ENCODE data around the gene BCO1. TPM values are rescaled to one million over a fixed set of nuclear protein-coding genes. Genes with fewer than 3 reads are reported as not detected.

BCO1 gene
- total and polyA plus RNA-seq, 3 experiments from 2014 or later = not detected

- Histone ChIP-seq H3K27ac (ENCODE audit: low read depth, low read length) (no peak overlapping the region), H3K4me3 (ENCODE audit: low read length) (no peak overlapping the region), H3K4me1 (ENCODE audit: insufficient read depth, low read length) (no peaks in the 10 kb centered on the region), H3K9me3 (ENCODE audit: low read length) (no peaks in the 10 kb centered on the region), H3K36me3 (ENCODE audit: insufficient read depth, low read length) (no peaks in the 10 kb centered on the region), H3K27me3 (ENCODE audit: insufficient read depth, low read length, poor library complexity, severe bottlenecking) (no peaks in the 10 kb centered on the region)
- Mint-ChIP-seq H3K36me3 (no peaks in the 10 kb centered on the region), H3K4me3 (no peak overlapping the region), H3K27me3 (peaks cover 4% of the 10 kb centered on the region in 2 donors), H3K4me1 (peaks cover 0 to 4% (median 0%) of the 10 kb centered on the region in 3 donors), H3K27ac (no peak overlapping the region), H3K9me3 (no peaks in the 10 kb centered on the region)
- POLR2A ChIA-PET = no interaction called here
- CTCF ChIA-PET = interaction anchor here (0.7 to 1.9 kb wide), 8 partner anchors 13 to 478 kb away, joined by 3 to 5 read pairs (median 3); no protein-coding TSS in a partner anchor
- DNase-seq = peak in 2 of 5 donors; percentile 2 to 6
Observed at GRCh38 chr16:81261049-81261648, 22.7 kb downstream of the BCO1 start.

DNA sequence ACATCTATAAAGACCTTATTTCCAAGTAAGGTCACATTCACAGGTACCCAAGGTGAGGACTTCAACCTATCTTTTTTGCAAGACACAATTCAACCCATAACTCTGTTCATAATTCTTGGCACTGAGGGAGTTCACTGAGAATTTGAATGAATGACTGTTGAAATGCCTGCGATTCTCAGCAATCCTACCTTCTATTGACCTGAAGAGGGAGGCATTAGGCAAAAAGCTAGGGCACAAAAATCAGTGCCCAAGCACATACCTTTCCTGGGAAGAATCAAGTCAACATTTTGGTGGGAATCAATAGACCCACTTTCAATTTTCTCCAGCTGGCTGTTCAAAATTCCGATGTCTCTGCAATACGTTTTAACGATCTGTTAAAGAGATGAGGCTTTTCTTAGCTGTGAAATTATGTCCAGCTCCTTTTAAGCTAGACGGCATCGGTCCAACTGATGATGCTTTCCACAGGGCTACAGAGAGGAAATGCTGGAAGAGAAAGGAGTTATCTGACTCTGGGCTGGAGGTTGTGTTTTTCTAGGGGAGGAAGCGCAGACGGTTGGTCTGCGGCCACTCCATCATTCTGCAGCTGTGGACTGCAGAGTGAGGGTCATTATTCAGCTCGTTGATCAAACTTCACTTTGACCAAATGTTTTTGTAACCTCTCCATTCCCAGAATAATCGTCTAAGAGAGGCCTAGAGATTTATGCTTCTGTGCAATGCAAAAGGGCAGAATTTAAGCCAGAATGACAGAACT lies 25.2 kb downstream of the BCO1 start:
- Histone ChIP-seq H3K27me3 (ENCODE audit: insufficient read depth, low read length, poor library complexity, severe bottlenecking) (no peaks in the 10 kb centered on the region), H3K36me3 (ENCODE audit: insufficient read depth, low read length) (no peaks in the 10 kb centered on the region), H3K9me3 (ENCODE audit: low read length) (no peaks in the 10 kb centered on the region), H3K4me1 (ENCODE audit: insufficient read depth, low read length) (no peaks in the 10 kb centered on the region), H3K4me3 (ENCODE audit: low read length) (no peak overlapping the region), H3K27ac (ENCODE audit: low read depth, low read length) (no peak overlapping the region)
- POLR2A ChIA-PET = no interaction called here
- H3K27ac Mint-ChIP-seq = no peak overlapping the region
- no peaks in the 10 kb centered on the region for H3K9me3 Mint-ChIP-seq
- no peaks in the 10 kb centered on the region for H3K36me3 Mint-ChIP-seq
- H3K27me3 Mint-ChIP-seq = peaks cover 7 to 11% of the 10 kb centered on the region in 2 donors
- no peak overlapping the region for H3K4me3 Mint-ChIP-seq
- peaks cover 0 to 8% (median 0%) of the 10 kb centered on the region in 3 donors for H3K4me1 Mint-ChIP-seq
- DNase-seq = no peak
- CTCF ChIA-PET = no interaction called here

GRCh38 chr16:81264386-81264785 lies 25.9 kb downstream of the BCO1 start:
- H3K4me3 Mint-ChIP-seq = no peak overlapping the region
- no peak overlapping the region for H3K4me3 ChIP-seq (ENCODE audit: low read length)
- ChIA-PET CTCF (no interaction called here), POLR2A (no interaction called here)
- H3K36me3 Mint-ChIP-seq = no peaks in the 10 kb centered on the region
- no peaks in the 10 kb centered on the region for H3K9me3 Mint-ChIP-seq
- H3K27me3 Mint-ChIP-seq = peaks cover 7 to 12% of the 10 kb centered on the region in 2 donors
- H3K27ac Mint-ChIP-seq = no peak overlapping the region
- peaks cover 0 to 8% (median 0%) of the 10 kb centered on the region in 3 donors for H3K4me1 Mint-ChIP-seq
- DNase-seq = no peak
- no peaks in the 10 kb centered on the region for H3K36me3 ChIP-seq (ENCODE audit: insufficient read depth, low read length)
- no peak overlapping the region for H3K27ac ChIP-seq (ENCODE audit: low read depth, low read length)
- no peaks in the 10 kb centered on the region for H3K4me1 ChIP-seq (ENCODE audit: insufficient read depth, low read length)
- no peaks in the 10 kb centered on the region for H3K9me3 ChIP-seq (ENCODE audit: low read length)
- H3K27me3 ChIP-seq (ENCODE audit: insufficient read depth, low read length, poor library complexity, severe bottlenecking) = no peaks in the 10 kb centered on the region

- no peak overlapping the region for H3K27ac Mint-ChIP-seq
- H3K36me3 Mint-ChIP-seq = no peaks in the 10 kb centered on the region
- H3K27me3 ChIP-seq (ENCODE audit: insufficient read depth, low read length, poor library complexity, severe bottlenecking) = no peaks in the 10 kb centered on the region
- no peaks in the 10 kb centered on the region for H3K9me3 ChIP-seq (ENCODE audit: low read length)
- no peak overlapping the region for H3K27ac ChIP-seq (ENCODE audit: low read depth, low read length)
- peaks cover 0 to 8% (median 0%) of the 10 kb centered on the region in 3 donors for H3K4me1 Mint-ChIP-seq
- no peaks in the 10 kb centered on the region for H3K9me3 Mint-ChIP-seq
- H3K4me3 Mint-ChIP-seq = no peak overlapping the region
- DNase-seq = no peak
- ChIA-PET POLR2A (no interaction called here), CTCF (no interaction called here)
- no peaks in the 10 kb centered on the region for H3K4me1 ChIP-seq (ENCODE audit: insufficient read depth, low read length)
- H3K36me3 ChIP-seq (ENCODE audit: insufficient read depth, low read length) = no peaks in the 10 kb centered on the region
- H3K4me3 ChIP-seq (ENCODE audit: low read length) = no peak overlapping the region
- H3K27me3 Mint-ChIP-seq = peaks cover 7 to 12% of the 10 kb centered on the region in 2 donors
Observed at GRCh38 chr16:81265052-81265451, 26.6 kb downstream of the BCO1 start.

GRCh38 chr16:81265658-81266451 lies 27.4 kb downstream of the BCO1 start:
- Mint-ChIP-seq H3K4me3 (no peak overlapping the region), H3K36me3 (no peaks in the 10 kb centered on the region), H3K4me1 (peaks cover 0 to 6% (median 0%) of the 10 kb centered on the region in 3 donors), H3K9me3 (no peaks in the 10 kb centered on the region), H3K27me3 (peaks cover 7 to 12% of the 10 kb centered on the region in 2 donors), H3K27ac (no peak overlapping the region)
- no peak for DNase-seq
- CTCF ChIA-PET = no interaction called here
- no peaks in the 10 kb centered on the region for H3K27me3 ChIP-seq (ENCODE audit: insufficient read depth, low read length, poor library complexity, severe bottlenecking)
- H3K4me1 ChIP-seq (ENCODE audit: insufficient read depth, low read length) = no peaks in the 10 kb centered on the region
- no peak overlapping the region for H3K4me3 ChIP-seq (ENCODE audit: low read length)
- no peaks in the 10 kb centered on the region for H3K9me3 ChIP-seq (ENCODE audit: low read length)
- H3K27ac ChIP-seq (ENCODE audit: low read depth, low read length) = no peak overlapping the region
- H3K36me3 ChIP-seq (ENCODE audit: insufficient read depth, low read length) = no peaks in the 10 kb centered on the region
- POLR2A ChIA-PET = no interaction called here

DNA sequence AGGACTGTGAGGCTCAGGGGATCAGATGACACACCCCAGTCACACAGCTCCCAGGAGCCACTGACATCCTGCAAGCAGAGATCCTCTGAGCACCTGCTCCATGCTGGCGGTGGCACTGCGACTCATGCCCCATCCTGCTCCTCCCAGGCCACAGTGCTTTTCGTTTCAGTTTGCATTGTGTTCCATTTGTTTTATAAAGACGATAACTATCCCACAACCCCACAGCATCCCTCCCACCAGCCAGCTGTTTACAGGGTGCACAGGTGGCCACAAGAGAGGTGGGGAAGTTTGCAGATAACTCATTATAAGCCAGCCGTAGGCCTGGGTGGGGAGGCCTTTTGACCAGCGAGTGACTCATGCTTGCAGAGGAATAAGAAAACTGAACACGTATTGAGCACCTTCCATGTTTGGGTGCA lies 28.2 kb downstream of the BCO1 start:
- Histone ChIP-seq H3K36me3 (ENCODE audit: insufficient read depth, low read length) (no peaks in the 10 kb centered on the region), H3K4me1 (ENCODE audit: insufficient read depth, low read length) (no peaks in the 10 kb centered on the region), H3K4me3 (ENCODE audit: low read length) (no peak overlapping the region), H3K9me3 (ENCODE audit: low read length) (no peaks in the 10 kb centered on the region), H3K27me3 (ENCODE audit: insufficient read depth, low read length, poor library complexity, severe bottlenecking) (no peaks in the 10 kb centered on the region), H3K27ac (ENCODE audit: low read depth, low read length) (no peak overlapping the region)
- POLR2A ChIA-PET = no interaction called here
- Mint-ChIP-seq H3K4me1 (peaks cover 0 to 4% (median 0%) of the 10 kb centered on the region in 3 donors), H3K27me3 (peaks cover 12 to 14% of the 10 kb centered on the region in 2 donors), H3K9me3 (no peaks in the 10 kb centered on the region), H3K36me3 (no peaks in the 10 kb centered on the region), H3K4me3 (no peak overlapping the region), H3K27ac (peak overlapping the region in 1 of 8 donors; percentile 3)
- DNase-seq = no peak
- CTCF ChIA-PET = no interaction called here

- H3K27ac ChIP-seq (ENCODE audit: low read depth, low read length) = no peak overlapping the region
- H3K9me3 ChIP-seq (ENCODE audit: low read length) = no peaks in the 10 kb centered on the region
- ChIA-PET CTCF (no interaction called here), POLR2A (no interaction called here)
- Mint-ChIP-seq H3K4me3 (no peak overlapping the region), H3K36me3 (no peaks in the 10 kb centered on the region), H3K27me3 (peaks cover 14 to 17% of the 10 kb centered on the region in 2 donors), H3K4me1 (peaks cover 0 to 4% (median 0%) of the 10 kb centered on the region in 3 donors), H3K27ac (no peak overlapping the region), H3K9me3 (no peaks in the 10 kb centered on the region)
- no peak overlapping the region for H3K4me3 ChIP-seq (ENCODE audit: low read length)
- DNase-seq = no peak
- no peaks in the 10 kb centered on the region for H3K4me1 ChIP-seq (ENCODE audit: insufficient read depth, low read length)
- H3K36me3 ChIP-seq (ENCODE audit: insufficient read depth, low read length) = no peaks in the 10 kb centered on the region
- no peaks in the 10 kb centered on the region for H3K27me3 ChIP-seq (ENCODE audit: insufficient read depth, low read length, poor library complexity, severe bottlenecking)
Observed at GRCh38 chr16:81268509-81268908, 30.0 kb downstream of the BCO1 start.
